Renal pelvis (tissue), 4 donors: ENCODE results near the gene DCTN4. TPM values are rescaled to one million over a fixed set of nuclear protein-coding genes. Genes with fewer than 3 reads are reported as not detected.

Source experiments
- DNase-seq: peaks from one replicate; pipeline ENCODE4 v3.0.0-alpha.2; 2013
- polyA plus RNA-seq, 3 donors: library from polyadenylated mRNA; unstranded; fragments of 120-200 nt; gene quantifications; one replicate each; pipeline ENCODE4 v1.2.1, GENCODE V29; 2013; ENCODE audit not compliant: insufficient read length in 3 of 3

The DCTN4 gene
- polyA plus RNA-seq, 3 donors = 57.0 to 71.0 (median 67.8) TPM

DNA sequence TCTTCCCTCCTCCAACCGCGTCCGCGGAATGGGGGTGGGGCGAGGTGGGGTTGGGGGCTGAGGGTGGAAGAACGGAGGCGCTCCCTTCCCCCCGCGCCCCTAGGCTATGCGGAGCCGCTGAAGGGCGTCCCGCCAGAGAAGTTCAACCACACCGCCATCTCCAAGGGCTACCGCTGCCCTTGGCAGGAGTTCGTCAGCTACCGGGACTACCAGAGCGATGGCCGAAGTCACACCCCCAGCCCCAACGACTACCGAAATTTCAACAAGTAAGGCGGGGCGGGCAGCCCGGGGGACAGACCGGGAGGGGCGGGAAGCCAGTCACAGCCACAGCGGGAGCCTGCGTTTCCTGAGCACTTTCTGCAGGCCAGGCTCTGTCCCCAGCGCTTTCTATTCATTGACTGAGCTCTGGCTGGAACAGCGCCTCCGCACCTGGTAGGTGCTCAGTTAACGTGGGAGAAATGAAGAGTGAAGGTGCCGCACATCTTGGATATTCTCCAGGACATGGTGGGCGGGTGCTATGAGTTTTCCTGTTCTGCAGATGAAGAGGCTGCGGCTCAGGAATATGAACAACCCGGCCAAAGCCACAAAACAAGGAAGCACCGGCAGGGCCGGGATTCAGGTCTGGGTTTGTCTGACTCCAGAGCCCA lies 86.5 kb downstream of the DCTN4 start:
- DNase-seq = no peak

DNA sequence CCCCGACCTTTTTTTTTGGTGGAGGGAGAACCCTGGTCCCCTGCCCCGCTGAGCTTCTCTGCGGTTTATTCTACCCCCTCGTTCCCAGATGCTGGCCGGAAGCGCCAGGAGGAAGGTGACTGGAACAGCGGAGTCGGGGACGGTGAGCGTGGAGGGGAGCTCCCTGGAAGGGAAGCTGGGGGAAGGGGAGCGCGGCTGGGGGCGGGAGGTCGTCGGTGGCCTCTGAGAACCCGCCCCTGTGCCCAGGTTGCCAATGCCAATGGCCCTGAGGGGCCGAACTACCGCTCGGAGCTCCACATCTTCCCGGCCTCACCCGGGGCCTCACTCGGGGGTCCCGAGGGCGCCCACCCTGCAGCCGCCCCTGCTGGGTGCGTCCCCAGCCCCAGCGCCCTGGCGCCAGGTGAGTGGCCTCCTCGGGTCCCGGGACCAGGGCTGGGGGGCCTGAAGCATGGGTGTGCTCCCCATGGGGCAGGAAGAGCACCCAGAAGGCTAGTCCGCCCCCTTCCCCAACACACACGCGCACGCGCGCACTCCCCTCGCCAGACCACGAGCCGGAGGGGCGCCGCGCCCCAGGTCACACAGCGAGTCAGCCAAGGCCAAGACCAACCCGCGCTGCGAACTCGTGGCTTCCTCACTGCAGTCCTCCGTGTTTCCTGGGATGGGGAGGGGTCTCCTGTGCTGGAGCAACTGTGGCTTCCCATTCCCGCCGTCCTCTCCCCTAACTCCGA lies 87.1 kb downstream of the DCTN4 start:
- DNase-seq = no peak

DNA sequence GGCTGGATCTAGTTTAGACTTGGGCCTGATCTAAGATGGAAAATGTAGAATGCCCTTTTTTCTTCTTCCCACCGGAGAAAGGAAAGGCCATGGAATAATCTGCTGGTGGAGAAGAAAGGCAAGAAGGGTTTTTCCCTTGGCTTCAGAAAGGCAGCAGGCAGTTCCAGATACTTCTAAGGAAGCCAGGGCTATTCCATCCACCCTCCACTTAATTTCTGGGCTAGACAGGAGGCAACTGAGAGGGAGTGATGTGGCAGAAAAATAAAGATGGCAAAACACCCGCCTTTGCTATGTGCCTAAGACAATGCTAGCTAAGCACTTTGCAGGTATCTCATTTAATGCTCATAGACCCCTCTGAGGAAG lies 87.9 kb downstream of the DCTN4 start:
- DNase-seq = no peak

DNA sequence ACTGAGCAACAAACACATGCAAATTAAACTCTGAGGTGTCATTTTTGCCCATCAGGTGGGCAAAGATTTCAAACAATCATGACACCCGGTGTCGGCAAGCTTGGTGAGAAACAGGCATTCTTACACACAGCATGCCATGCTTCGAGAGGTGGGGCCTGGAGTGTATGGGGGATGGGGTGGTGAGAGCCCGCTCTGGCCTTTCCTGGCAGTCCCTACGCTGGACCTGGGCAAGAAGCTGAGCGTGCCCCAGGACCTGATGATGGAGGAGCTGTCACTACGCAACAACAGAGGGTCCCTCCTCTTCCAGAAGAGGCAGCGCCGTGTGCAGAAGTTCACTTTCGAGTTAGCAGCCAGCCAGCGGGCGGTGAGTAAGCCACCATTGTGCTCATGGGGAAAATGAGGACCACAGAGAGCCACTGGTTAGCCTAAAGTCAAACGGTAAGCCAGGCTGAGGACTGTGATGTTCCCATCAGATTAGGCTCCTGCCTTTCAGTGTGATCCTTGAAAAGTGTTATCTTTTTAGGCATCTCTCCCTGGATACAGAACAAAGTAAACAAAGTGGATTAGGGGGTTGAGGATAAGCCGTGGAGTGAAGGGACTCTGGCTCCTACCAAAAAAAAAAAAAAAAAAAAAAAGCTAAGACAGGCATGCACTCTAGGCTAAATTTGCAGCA lies 88.4 kb downstream of the DCTN4 start:
- no peak for DNase-seq

- DNase-seq = no peak
Observed at GRCh38 chr5:150665044-150665443, 93.8 kb downstream of the DCTN4 start.

GRCh38 chr5:150663936-150664335 lies 94.9 kb downstream of the DCTN4 start:
- DNase-seq = no peak

DNA sequence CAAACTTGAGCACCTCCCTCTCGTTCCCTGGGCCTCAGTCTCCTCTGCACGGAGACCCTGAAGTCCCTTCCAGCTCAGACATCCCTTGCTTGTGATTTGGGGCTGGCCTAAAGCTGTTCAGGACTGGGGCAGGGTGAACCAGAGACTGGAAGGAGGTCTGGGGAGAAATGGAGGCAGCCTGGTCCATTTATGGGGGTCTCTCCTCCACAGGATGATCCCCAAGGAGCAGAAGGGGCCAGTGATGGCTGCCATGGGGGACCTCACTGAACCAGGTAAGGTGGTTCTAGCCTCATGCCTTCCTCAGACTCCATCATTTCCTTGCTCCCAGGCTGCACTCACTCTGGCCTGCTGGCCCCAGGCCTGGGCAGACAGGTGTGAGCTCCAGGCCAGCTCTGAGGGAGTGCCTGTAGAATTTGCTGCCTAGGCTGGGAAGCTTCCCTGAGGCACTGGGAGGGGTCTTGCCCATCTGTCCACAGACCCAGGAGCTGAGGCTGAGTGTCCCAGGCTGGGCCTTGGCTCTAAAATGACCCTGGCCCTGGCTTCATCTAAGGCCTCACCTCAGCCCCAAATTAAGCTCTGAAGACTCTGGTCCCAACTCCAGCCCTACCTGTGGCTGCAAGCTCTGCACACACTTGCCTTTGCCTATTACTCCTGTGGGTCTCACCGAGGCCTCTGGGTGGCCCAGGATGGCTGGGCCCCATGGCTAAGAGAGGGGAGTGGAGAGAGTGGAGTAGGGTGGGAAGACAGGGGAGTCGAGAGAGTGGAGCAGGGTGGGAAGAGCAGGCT lies 95.9 kb downstream of the DCTN4 start:
- DNase-seq = no peak

DNA sequence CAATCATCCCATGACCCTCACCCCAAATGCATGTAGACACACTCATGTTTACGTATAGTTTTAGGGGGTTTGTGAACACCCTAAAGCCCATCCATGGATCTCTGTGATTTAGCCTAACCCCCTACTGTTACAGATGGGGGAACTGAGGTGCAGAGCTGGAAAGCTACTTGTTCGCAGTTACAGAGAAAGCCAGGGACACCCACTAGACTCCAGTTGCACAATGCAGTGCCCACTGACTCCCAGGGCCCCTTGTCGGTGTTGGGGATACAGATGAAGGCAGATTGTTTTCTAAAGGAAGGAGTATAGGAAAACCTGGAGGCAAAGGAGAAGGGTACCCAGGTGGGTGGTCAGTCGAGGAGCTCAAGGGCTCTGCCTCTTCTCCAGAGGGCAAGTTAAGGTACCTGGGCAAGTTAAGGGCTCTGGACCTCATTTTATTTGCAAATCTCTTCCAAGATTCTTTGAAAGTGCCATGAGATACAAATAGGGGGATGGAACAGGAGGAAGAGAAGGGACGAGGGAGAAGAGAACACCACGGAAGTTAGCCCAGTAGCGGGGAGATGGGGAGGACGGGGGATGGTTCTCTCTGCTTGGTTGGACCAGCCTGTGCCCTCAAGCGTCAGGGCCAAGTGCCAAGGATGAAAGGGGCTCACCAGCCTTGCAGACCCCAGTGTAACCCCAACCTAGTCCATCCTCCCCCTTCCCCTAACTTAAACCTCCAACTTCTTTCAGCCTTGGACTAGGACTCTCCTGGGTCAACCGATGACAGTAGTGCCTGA lies 96.8 kb downstream of the DCTN4 start:
- no peak for DNase-seq

GRCh38 chr5:150661086-150661485 lies 97.7 kb downstream of the DCTN4 start, which contains the start of gene MYOZ3:
MYOZ3 (plus strand) TSS chr5:150661251; CDS start chr5:150662942, 1,691 bp downstream.
- no peak for DNase-seq

DNA sequence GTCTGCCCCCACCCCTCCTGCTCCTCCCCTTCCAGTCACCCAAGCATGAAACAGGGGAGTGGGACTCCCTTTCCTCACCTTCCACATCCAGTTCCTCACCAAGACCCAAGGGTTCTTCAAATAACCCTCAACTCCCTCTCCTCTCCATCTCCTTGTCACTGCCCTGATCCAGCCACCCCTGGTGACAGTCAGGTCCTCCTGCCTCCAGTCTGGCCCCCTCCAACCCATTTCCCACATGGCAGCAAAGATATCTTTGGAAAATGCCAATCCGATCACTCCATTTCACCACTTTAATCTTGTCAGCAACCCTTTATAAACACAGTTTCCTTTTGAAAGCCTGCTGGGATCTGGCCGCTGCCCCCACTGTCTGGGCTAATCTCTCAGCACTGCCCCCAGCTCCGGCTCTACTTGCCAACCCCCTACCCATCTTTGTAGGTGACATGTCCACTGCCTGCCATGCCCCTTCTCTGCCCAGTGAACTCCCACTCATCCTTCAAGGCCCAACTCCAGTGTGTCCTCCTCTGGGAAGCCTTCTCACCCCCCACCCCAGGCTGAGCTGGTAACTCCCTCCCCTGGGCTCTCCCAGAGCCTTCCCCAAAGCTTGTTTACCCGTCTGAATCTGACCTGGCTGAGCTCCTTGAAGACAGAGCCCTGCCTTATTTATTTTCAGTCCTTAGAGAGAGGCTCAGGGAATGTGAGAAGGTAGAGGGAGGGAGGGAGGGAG lies 98.5 kb downstream of the DCTN4 start:
- no peak for DNase-seq

DNA sequence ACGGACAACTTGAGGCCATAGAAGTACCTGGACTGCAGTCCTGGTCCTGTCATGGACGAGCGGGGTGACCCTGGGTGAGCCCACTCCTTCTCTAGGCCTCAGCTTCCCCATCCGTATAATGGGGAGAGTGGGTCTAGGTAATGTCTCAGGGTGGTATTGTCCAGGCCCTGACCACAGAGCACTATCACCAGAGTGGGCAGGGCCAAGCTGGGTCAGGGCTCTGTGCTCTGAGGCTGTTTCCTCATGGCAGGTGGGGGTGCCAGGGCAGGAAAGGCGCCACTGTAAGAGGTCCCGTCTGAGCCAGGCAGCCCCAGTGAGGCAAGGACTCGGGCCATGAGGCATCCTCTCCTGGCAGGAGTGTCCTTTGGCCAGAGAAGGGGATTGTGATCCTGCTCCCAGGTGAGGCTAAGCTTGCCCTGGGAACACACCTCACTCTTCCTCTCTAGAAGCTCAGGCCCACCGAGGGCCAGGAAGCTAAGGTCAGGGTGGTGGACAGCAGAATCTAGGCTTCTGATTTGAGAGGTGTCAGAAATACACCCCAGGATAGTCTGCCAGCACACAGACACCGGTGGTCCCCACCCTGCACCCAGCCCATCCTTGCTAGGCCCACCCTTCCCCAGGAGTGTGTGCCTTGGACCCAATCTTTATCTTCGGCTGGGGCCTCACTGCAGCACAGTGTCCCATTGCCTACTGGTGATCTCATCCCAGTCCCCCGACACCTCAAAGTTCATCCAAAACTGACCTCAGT lies 99.3 kb downstream of the DCTN4 start:
- DNase-seq = no peak

GRCh38 chr5:150658699-150659265 lies 100.0 kb downstream of the DCTN4 start:
- DNase-seq = no peak

Other genes starting within 250 kb of the DCTN4 start
- 100 to 1,000 TPM; 109 to 126 (median 111) TPM for gene SYNPO, start 118.4 kb downstream of the DCTN4 start, polyA plus RNA-seq
- 1 to 10 TPM; 5.9 to 8.6 (median 7.2) TPM for gene MYOZ3, start 97.8 kb downstream of the DCTN4 start, polyA plus RNA-seq
- 10 to 100 TPM; 69.8 to 88.6 (median 78.0) TPM for gene RBM22, start 58.0 kb downstream of the DCTN4 start, polyA plus RNA-seq
- gene SMIM3, start 19.7 kb upstream of the DCTN4 start, polyA plus RNA-seq = 10 to 100 TPM; 20.5 to 21.6 (median 21.6) TPM
- gene IRGM, start 87.5 kb upstream of the DCTN4 start, polyA plus RNA-seq = 1 to 10 TPM in 1 of 3 donors, under 1 TPM in 2; 0.39 to 1.1 (median 0.43) TPM
- 10 to 100 TPM; 35.5 to 37.5 (median 37.0) TPM for gene ZNF300, start 146.0 kb upstream of the DCTN4 start, polyA plus RNA-seq